Liver (tissue), 3 donors: ENCODE measurements around the gene SKOR1.

Experiments used
- CTCF ChIP-seq: fragments of 150-350 bp; IDR thresholded peaks from 2 replicates; pipeline ENCODE4 v1.5.1; 2017; ENCODE audit warnings: improper control_type of control experiment, low read depth, low read length; ENCODE audit not compliant: missing input control
- GABPA ChIP-seq, 2 donors: IDR thresholded peaks in 1 of 2; conservative IDR thresholded peaks in 1 of 2; 2 replicates each; pipeline ENCODE4 v1.6.1; 2016; ENCODE audit warnings: antibody characterized with exemption in 2 of 2, mild to moderate bottlenecking in 1 of 2, moderate library complexity in 1 of 2
- RAD21 ChIP-seq, 2 donors: IDR thresholded peaks; 2 replicates each; pipeline ENCODE4 v1.6.1; 2016; ENCODE audit warnings: antibody characterized with exemption in 2 of 2, mild to moderate bottlenecking in 2 of 2
- SP1 ChIP-seq: IDR thresholded peaks from 2 replicates; pipeline ENCODE4 v1.6.1; 2018; ENCODE audit warnings: antibody characterized with exemption, mild to moderate bottlenecking
- TAF1 ChIP-seq: conservative IDR thresholded peaks from 2 replicates; pipeline ENCODE4 v1.6.1; 2016; ENCODE audit warnings: antibody characterized with exemption, mild to moderate bottlenecking
- YY1 ChIP-seq: IDR thresholded peaks from 2 replicates; pipeline ENCODE4 v1.6.1; 2016; ENCODE audit warnings: antibody characterized with exemption, mild to moderate bottlenecking
- TF ChIP-seq, protein P1 (sequence below): IDR thresholded peaks from 2 replicates; pipeline ENCODE4 v1.6.1; 2016; ENCODE audit warnings: antibody characterized with exemption, mild to moderate bottlenecking
- TF ChIP-seq, protein P2 (sequence below): IDR thresholded peaks from 2 replicates; pipeline ENCODE4 v1.6.1; 2016; ENCODE audit warnings: antibody characterized with exemption
- donor health status: healthy.
- donor health status: healthy.

DNA sequence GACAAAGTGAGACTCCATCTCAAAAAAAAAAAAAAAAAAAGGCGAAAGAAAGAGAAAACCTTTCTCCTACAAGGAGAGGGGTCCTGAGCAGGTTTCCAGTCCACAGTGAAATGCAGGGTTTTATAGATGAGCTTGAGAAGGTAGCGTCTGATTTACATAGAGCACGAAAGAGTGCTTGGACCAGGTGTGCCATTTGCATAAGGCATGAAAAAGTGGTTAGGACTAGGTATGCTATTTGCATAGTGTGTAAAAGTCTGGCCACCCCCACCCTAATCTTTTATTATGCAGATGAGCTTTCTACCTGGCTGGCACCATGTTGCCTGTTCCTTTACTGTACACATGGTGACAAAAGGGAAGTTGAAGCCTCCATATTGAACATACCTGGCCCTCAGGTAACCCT lies 28.1 kb downstream of the SKOR1 start:
- TF ChIP-seq CTCF, result no peak
- TF ChIP-seq, protein P1, sequence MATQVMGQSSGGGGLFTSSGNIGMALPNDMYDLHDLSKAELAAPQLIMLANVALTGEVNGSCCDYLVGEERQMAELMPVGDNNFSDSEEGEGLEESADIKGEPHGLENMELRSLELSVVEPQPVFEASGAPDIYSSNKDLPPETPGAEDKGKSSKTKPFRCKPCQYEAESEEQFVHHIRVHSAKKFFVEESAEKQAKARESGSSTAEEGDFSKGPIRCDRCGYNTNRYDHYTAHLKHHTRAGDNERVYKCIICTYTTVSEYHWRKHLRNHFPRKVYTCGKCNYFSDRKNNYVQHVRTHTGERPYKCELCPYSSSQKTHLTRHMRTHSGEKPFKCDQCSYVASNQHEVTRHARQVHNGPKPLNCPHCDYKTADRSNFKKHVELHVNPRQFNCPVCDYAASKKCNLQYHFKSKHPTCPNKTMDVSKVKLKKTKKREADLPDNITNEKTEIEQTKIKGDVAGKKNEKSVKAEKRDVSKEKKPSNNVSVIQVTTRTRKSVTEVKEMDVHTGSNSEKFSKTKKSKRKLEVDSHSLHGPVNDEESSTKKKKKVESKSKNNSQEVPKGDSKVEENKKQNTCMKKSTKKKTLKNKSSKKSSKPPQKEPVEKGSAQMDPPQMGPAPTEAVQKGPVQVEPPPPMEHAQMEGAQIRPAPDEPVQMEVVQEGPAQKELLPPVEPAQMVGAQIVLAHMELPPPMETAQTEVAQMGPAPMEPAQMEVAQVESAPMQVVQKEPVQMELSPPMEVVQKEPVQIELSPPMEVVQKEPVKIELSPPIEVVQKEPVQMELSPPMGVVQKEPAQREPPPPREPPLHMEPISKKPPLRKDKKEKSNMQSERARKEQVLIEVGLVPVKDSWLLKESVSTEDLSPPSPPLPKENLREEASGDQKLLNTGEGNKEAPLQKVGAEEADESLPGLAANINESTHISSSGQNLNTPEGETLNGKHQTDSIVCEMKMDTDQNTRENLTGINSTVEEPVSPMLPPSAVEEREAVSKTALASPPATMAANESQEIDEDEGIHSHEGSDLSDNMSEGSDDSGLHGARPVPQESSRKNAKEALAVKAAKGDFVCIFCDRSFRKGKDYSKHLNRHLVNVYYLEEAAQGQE, result no peak
- no peak for TF ChIP-seq GABPA (IDR thresholded peaks at IDR 0.05 in 1 of 2, conservative IDR thresholded peaks at IDR 0.05 in 1 of 2)
- TF ChIP-seq, protein P2, sequence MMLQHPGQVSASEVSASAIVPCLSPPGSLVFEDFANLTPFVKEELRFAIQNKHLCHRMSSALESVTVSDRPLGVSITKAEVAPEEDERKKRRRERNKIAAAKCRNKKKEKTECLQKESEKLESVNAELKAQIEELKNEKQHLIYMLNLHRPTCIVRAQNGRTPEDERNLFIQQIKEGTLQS, result no peak
- TF ChIP-seq RAD21 (IDR thresholded peaks at IDR 0.05), result no peak
- no peak for TF ChIP-seq TAF1
- no peak for TF ChIP-seq YY1
- TF ChIP-seq SP1, result no peak
